ENCODE measurements around the gene SNURF. TPM values are rescaled to one million over a fixed set of nuclear protein-coding genes. Genes with fewer than 3 reads are reported as not detected.
A peak's percentile ranks its signal among the peaks of the same experiment; 100 is the strongest.
"Not testable (repeated sequence)": the region's sequence is repeated elsewhere in the genome, so short reads cannot be mapped to it uniquely, and the experiment has no call there.

Gene SNURF, protein sequence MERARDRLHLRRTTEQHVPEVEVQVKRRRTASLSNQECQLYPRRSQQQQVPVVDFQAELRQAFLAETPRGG
- total RNA-seq = 54.3 TPM
- long read RNA-seq, partial matches to known transcripts = 0 of 7 reads
- long read RNA-seq, other reads (novel, unspliced or antisense) = 0 of 7 reads

DNA sequence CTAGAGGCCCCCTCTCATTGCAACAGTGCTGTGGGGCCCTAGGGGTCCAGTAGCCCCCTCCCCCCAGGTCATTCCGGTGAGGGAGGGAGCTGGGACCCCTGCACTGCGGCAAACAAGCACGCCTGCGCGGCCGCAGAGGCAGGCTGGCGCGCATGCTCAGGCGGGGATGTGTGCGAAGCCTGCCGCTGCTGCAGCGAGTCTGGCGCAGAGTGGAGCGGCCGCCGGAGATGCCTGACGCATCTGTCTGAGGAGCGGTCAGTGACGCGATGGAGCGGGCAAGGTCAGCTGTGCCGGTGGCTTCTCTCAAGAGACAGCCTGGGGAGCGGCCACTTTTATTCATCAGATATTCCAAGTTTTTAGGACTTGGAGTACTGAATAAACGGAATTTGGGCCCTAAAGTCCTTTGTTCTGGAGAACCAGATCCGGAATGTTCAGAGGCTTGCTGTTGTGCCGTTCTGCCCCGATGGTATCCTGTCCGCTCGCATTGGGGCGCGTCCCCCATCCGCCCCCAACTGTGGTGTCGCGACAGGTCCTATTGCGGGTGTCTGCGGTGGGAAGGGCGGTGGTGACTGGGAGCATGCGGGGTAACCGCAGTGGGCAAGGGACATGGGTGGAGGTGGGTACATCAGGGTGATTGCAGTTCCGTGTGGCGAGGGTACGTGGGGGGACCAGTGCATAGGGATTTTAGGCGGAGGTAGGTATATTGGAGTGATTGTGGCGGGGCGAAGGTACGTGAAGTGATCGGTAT lies at the start of gene SNURF, which contains the start of gene SNRPN:
Gene SNURF (plus strand): TSS at position 205 of the 748 bp plus-strand sequence. CDS start 62 bp downstream, at position 267.
Gene SNRPN (plus strand): TSS at position 205 of the 748 bp plus-strand sequence. CDS start 19,467 bp downstream, outside the sequence.
- intact Hi-C loops (cut with micrococcal nuclease) = no loop called here
- ATAC-seq (peak; percentile 77), DNase-seq (peak; percentile 90)

- DNase-seq = no peak
- no peak for ATAC-seq
- intact Hi-C loops (cut with micrococcal nuclease) = no loop called here
Measured at GRCh38 chr15:24916305-24917009, 38.3 kb upstream of the SNURF start.

DNA sequence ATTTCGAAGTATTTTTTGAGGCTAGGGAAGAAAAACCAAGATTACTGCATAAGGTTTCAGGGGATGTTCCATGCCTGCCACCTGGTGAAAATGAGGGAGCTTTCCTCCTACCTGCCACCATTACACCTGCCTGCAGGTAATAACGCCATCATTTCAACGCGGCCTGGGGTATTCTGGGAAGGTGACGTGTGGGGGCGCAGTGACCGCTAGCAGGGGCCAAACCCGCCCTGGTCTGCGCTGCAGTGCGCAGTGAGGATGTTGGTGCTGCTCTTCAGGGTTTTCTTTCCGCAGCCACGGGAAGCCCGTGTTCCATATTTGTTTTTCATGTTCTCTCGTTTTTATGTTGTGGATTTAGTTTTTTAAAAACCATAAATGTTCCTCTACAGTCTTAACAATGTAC lies 37.4 kb upstream of the SNURF start:
- intact Hi-C loops (cut with micrococcal nuclease) = no loop called here
- no peak for ATAC-seq
- no peak for DNase-seq

DNA sequence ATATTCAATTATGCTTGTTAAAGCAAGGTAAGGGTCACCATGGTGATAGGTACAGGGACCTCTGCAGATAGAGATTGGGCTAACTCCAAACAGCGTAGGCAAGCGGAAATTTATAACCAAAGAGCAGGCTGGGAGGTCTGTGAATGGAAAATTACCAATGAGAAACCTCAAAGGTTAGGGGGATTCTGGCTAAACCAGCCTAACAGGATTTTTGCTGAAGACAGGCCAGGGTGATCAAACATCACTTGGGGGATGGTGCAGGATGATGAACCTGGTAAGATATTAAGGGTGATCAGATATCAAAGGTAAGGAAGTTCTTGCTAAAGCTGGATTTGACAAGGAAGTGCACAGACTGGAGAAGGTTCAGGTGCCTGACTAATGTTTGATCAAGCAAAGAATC lies 35.3 kb upstream of the SNURF start:
- intact Hi-C loops (cut with micrococcal nuclease) = no loop called here
- DNase-seq = no peak
- no peak for ATAC-seq

- DNase-seq; intact Hi-C loops (cut with micrococcal nuclease): not testable (repeated sequence)
Measured at GRCh38 chr15:24922781-24923180, 32.0 kb upstream of the SNURF start.

GRCh38 chr15:24924153-24924552 lies 30.6 kb upstream of the SNURF start:
- DNase-seq (no peak), ATAC-seq (no peak)

More at GRCh38 chr15:24922781-24923180, 32.0 kb upstream of the SNURF start:
- not testable (repeated sequence) for ATAC-seq

DNA sequence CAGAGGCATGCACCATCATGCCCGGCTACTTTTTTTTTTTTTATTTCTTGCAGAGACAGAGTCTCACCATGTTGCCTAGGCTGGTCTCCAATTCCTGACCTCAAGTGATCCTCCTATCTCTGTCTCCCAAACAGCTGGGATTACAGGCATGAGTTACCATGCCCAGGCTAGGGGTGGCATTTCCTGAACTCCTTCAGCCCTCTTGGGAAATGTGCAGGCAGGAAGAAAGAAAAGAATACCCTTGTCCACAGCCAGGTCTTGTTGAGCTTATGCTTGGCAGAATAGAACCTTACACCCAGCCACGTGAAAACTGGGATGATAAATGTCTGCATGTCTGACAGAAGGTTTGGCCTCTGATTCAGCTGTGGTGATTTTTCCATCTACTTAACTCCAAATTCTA lies 30.2 kb upstream of the SNURF start:
- DNase-seq (no peak), ATAC-seq (peak; percentile 62)
- intact Hi-C loops (cut with micrococcal nuclease) = no loop called here

More at GRCh38 chr15:24924153-24924552, 30.6 kb upstream of the SNURF start:
- intact Hi-C loops (cut with micrococcal nuclease) = no loop called here

GRCh38 chr15:24931874-24932732 lies 22.7 kb upstream of the SNURF start:
- DNase-seq; intact Hi-C loops (cut with micrococcal nuclease): not testable (repeated sequence)

DNA sequence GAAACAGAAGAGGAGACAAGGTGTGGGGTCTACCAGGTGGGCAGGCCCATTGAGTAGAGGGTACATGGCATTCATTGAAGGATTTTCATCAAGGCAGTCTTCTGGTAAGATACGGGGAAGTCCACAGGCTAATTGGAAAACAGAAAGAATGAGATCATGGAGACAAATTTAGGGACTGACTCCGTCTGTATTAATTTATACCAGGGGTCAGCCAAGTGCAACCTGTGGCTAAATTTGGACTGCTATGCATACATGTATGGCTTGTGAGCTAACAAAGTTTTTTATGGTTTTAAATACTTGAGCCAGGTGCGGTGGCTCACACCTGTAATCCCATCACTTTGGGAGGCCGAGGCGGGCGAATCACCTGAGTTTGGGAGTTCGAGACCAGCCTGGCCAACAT lies 21.1 kb upstream of the SNURF start:
- DNase-seq (no peak), ATAC-seq (peak; percentile 87)
- intact Hi-C loops (cut with micrococcal nuclease) = no loop called here

More at GRCh38 chr15:24931874-24932732, 22.7 kb upstream of the SNURF start:
- ATAC-seq = not testable (repeated sequence)

DNA sequence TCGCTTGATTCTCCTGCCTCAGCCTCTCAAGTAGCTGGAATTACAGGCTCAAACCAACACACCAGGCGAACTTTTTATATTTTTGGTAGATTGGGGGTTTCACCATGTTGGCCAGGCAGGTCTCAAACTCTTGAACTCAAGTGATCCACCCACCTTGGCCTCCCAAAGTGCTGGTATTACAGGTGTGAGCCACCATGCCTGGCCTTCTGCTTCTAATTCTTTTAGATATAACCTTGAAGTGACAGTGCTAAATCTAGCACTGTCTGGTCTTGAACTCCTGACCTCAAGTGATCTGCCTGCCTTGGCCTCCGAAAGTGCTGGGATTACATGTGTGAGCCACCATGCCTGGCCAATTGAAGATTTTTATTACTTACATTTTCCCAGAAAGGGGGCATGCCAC lies 16.6 kb upstream of the SNURF start:
- ATAC-seq; DNase-seq; intact Hi-C loops (cut with micrococcal nuclease): not testable (repeated sequence)

- ATAC-seq (no peak), DNase-seq (no peak)
- intact Hi-C loops (cut with micrococcal nuclease) = no loop called here
Measured at GRCh38 chr15:24940236-24940635, 14.6 kb upstream of the SNURF start.

- ATAC-seq = no peak
- no peak for DNase-seq
- intact Hi-C loops (cut with micrococcal nuclease) = no loop called here
Measured at GRCh38 chr15:24943361-24943760, 11.4 kb upstream of the SNURF start.

- ATAC-seq (peak; percentile 19), DNase-seq (no peak)
- intact Hi-C loops (cut with micrococcal nuclease) = no loop called here
Measured at GRCh38 chr15:24944954-24945353, 9.8 kb upstream of the SNURF start.

- intact Hi-C loops (cut with micrococcal nuclease) = no loop called here
- DNase-seq = no peak
- ATAC-seq = no peak
Measured at GRCh38 chr15:24945711-24946110, 9.1 kb upstream of the SNURF start.

- ATAC-seq (no peak), DNase-seq (no peak)
- intact Hi-C loops (cut with micrococcal nuclease) = no loop called here
Measured at GRCh38 chr15:24948495-24948894, 6.3 kb upstream of the SNURF start.

- intact Hi-C loops (cut with micrococcal nuclease) = no loop called here
- DNase-seq = peak; percentile 42
- ATAC-seq = peak; percentile 30
Measured at GRCh38 chr15:24955531-24955921, 739 bp downstream of the SNURF start.

GRCh38 chr15:24956111-24956838 lies 1.5 kb downstream of the SNURF start:
- ATAC-seq (peak; percentile 86), DNase-seq (peak; percentile 81)
- intact Hi-C loops (cut with micrococcal nuclease) = no loop called here

- ATAC-seq (no peak), DNase-seq (no peak)
- intact Hi-C loops (cut with micrococcal nuclease) = no loop called here
Measured at GRCh38 chr15:24957691-24958090, 2.9 kb downstream of the SNURF start.
